A549 (cell line): ENCODE data around the gene IL18BP. TPM values are rescaled to one million over a fixed set of nuclear protein-coding genes. Genes with fewer than 3 reads are reported as not detected.

Source experiments
- ATAC-seq, 2 experiments: fragments of 200-7000 bp in 1 of 2; fragments of >200 bp in 1 of 2; cut with Nextera tagmentation in 1 of 2; cut with Tn5 transposase in 1 of 2; 3 replicates each; pipeline versions ENCODE4 v1.8.0 to v1.9.1; 2018 to 2020; ENCODE audit warnings: mild to moderate bottlenecking in 1 of 2, moderate library complexity in 1 of 2
- CTCF ChIA-PET: fragments of 300-600 bp; sonication (Branson Sonifier 250); formaldehyde crosslinking; extraction: SDS; loops from one replicate; lab custom pipeline; 2021; ENCODE audit warnings: antibody characterized with exemption, inconsistent platforms; lab: Yijun Ruan, JAX
- POLR2A ChIA-PET: fragments of 350-600 bp; formaldehyde crosslinking; extraction: SDS; loops from one replicate; lab custom pipeline; 2021; ENCODE audit warnings: antibody characterized with exemption, inconsistent platforms; lab: Yijun Ruan, JAX
- DNase-seq, 2 experiments: peaks; one replicate each; pipeline versions ENCODE4 v3.0.0 to v3.0.0-alpha.2; 2011 to 2016; ENCODE audit warnings: low read depth in 1 of 2, low spot score in 1 of 2
- FAIRE-seq: peaks from 2 replicates; lab custom pipeline; 2011; peaks lifted over from hg19 to GRCh38; lab: Jason Lieb, UNC
- H3K27ac ChIP-seq, 2 experiments: fragments of >200 bp; sonication (Bioruptor Twin); formaldehyde crosslinking; 3 replicates each; pipeline ENCODE4 v1.5.1; 2016 to 2017
- H3K4me1 ChIP-seq: fragments of >200 bp; sonication (Bioruptor Twin); formaldehyde crosslinking; 3 replicates; pipeline ENCODE4 v1.6.1; 2016
- H3K4me2 ChIP-seq: fragments of >200 bp; sonication (Bioruptor Twin); formaldehyde crosslinking; 3 replicates; pipeline ENCODE4 v1.6.1; 2016
- H3K4me3 ChIP-seq: fragments of >200 bp; sonication (Bioruptor Twin); formaldehyde crosslinking; 3 replicates; pipeline ENCODE4 v1.5.1; 2016
- H3K9me3 ChIP-seq: fragments of >200 bp; sonication (Bioruptor Twin); formaldehyde crosslinking; 3 replicates; pipeline ENCODE4 v1.6.1; 2016
- CBX2 ChIP-seq: fragments of 200-600 bp; sonication (generic); IDR thresholded peaks from 2 replicates; pipeline ENCODE4 v1.6.1; 2016; ENCODE audit warnings: low read depth, mild to moderate bottlenecking, borderline replicate concordance
- FOSL2 ChIP-seq, 2 experiments: fragments of 450-650 bp in 1 of 2; fragments of >200 bp in 1 of 2; sonication (Bioruptor Twin) in 1 of 2; formaldehyde crosslinking; IDR thresholded peaks; 2 replicates each; pipeline versions ENCODE4 v1.5.0 to v1.6.1; 2016 to 2020; ENCODE audit warnings: mild to moderate bottlenecking in 1 of 2, moderate library complexity in 1 of 2
- HOXA7 ChIP-seq: fragments of 250-450 bp; sonication (Bioruptor Pico); IDR thresholded peaks from 2 replicates; pipeline ENCODE4 v1.5.0; 2020; ENCODE audit warnings: mild to moderate bottlenecking, moderate library complexity
- JUNB ChIP-seq: fragments of >200 bp; sonication (Bioruptor Twin); formaldehyde crosslinking; IDR thresholded peaks from 2 replicates; pipeline ENCODE4 v1.6.1; 2016
- KDM1A ChIP-seq: fragments of 200-600 bp; sonication (generic); IDR thresholded peaks from 2 replicates; pipeline ENCODE4 v1.6.1; 2016; ENCODE audit warnings: low read depth, mild to moderate bottlenecking
- MYC ChIP-seq: IDR thresholded peaks from 2 replicates; pipeline ENCODE4 v1.6.1; 2012; ENCODE audit warnings: mild to moderate bottlenecking, inconsistent platforms, low read length, improper control_type of control experiment, borderline replicate concordance
- PHF8 ChIP-seq: fragments of 200-600 bp; sonication (generic); IDR thresholded peaks from 2 replicates; pipeline ENCODE4 v1.6.1; 2016; ENCODE audit warnings: low read depth, mild to moderate bottlenecking, antibody characterized with exemption, moderate library complexity, borderline replicate concordance
- POLR2AphosphoS2 ChIP-seq: conservative IDR thresholded peaks from 2 replicates; pipeline ENCODE4 v1.6.1; 2012; ENCODE audit warnings: low read length, improper control_type of control experiment, inconsistent platforms
- SMC3 ChIP-seq: fragments of >200 bp; sonication (Bioruptor Twin); formaldehyde crosslinking; IDR thresholded peaks from 3 replicates; pipeline ENCODE4 v1.6.1; 2018; ENCODE audit warnings: inconsistent platforms
- SREBF2 ChIP-seq: fragments of 450-650 bp; IDR thresholded peaks from 2 replicates; pipeline ENCODE4 v1.6.1; 2014; ENCODE audit warnings: mild to moderate bottlenecking, moderate library complexity
- TFCP2L1 ChIP-seq: fragments of 250-450 bp; sonication (Bioruptor Pico); IDR thresholded peaks from 2 replicates; pipeline ENCODE4 v1.5.0; 2021; ENCODE audit warnings: mild to moderate bottlenecking
- WGBS: methylation state at CpG from one replicate; pipeline ENCODE4 v1.1.6; 2017; ENCODE audit errors: missing lambda C conversion rate; 5-methylcytosine and 5-hydroxymethylcytosine counted together
- polyA plus RNA-seq, 4 experiments: library from polyadenylated mRNA; depleted of rRNA in 3 of 4; stranded (reverse); fragments of >200 nt; fragmentation: RNase III in 1 of 4; extraction: RNeasy Plus Mini Kit Qiagen cat#74134 plus additional on column Dnase treatment in 1 of 4; gene quantifications; 2 replicates in 3 of 4; 3 replicates in 1 of 4; pipeline ENCODE4 v1.2.3, GENCODE V29; 2011 to 2017
- TF ChIP-seq, protein P1 (sequence below): IDR thresholded peaks from 2 replicates; pipeline ENCODE4 v1.6.1; 2012; ENCODE audit warnings: low read depth, borderline replicate concordance
- TF ChIP-seq, protein P2 (sequence below): fragments of >200 bp; sonication (Bioruptor Twin); formaldehyde crosslinking; IDR thresholded peaks from 2 replicates; pipeline ENCODE4 v1.6.1; 2016
- TF ChIP-seq, protein P3 (sequence below): fragments of 250-450 bp; sonication (Bioruptor Pico); IDR thresholded peaks from 2 replicates; pipeline ENCODE4 v1.5.0; 2020; ENCODE audit warnings: low read depth, mild to moderate bottlenecking, moderate library complexity
- TF ChIP-seq, protein P4 (sequence below): fragments of >200 bp; sonication (Bioruptor Twin); formaldehyde crosslinking; IDR thresholded peaks from 3 replicates; pipeline ENCODE4 v1.5.1; 2016

IL18BP gene
- polyA plus RNA-seq, 2 of the 4 experiments (the other 2 are of a cell fraction) = 6.0 to 7.6 TPM

GRCh38 chr11:71994786-71995185 is 3.9 kb upstream of the IL18BP start:
- no peak overlapping the region for H3K4me3 ChIP-seq
- 80% methylated on average over 3 of the region's 3 CpGs for WGBS
- TF ChIP-seq, protein P1, sequence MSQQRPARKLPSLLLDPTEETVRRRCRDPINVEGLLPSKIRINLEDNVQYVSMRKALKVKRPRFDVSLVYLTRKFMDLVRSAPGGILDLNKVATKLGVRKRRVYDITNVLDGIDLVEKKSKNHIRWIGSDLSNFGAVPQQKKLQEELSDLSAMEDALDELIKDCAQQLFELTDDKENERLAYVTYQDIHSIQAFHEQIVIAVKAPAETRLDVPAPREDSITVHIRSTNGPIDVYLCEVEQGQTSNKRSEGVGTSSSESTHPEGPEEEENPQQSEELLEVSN = no peak
- no peak for TF ChIP-seq JUNB
- TF ChIP-seq, all 56 proteins: peak for 0
- ATAC-seq = no peak; a peak in 1 of 6 replicates
- no peaks in the 10 kb centered on the region for H3K9me3 ChIP-seq
- 0 out of 3 replicates have a peak, but pooled peaks cover 11% of the 10 kb centered on the region for H3K4me1 ChIP-seq
- no peak for FAIRE-seq
- DNase-seq = no peak
- H3K27ac ChIP-seq = no peak overlapping the region
- ChIA-PET CTCF (interaction anchor here (1.1 to 6.7 kb wide), 6 partner anchors 13 to 96 kb away, joined by 3 to 37 read pairs (median 6); no protein-coding TSS in a partner anchor), POLR2A (no interaction called here)
- H3K4me2 ChIP-seq = no peak overlapping the region

- CTCF ChIA-PET = interaction anchor here (1.0 to 6.7 kb wide), 7 partner anchors 10 to 95 kb away, joined by 3 to 37 read pairs (median 7); no protein-coding TSS in a partner anchor
- TF ChIP-seq POLR2AphosphoS2 = no peak
- TF ChIP-seq, protein P2, sequence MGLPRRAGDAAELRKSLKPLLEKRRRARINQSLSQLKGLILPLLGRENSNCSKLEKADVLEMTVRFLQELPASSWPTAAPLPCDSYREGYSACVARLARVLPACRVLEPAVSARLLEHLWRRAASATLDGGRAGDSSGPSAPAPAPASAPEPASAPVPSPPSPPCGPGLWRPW = no peak
- no peak for TF ChIP-seq HOXA7 (CRISPR knock-in tag)
- no peak for TF ChIP-seq TFCP2L1 (CRISPR knock-in tag)
- no peak for TF ChIP-seq SREBF2
- no peak for TF ChIP-seq PHF8
- TF ChIP-seq, protein P3, sequence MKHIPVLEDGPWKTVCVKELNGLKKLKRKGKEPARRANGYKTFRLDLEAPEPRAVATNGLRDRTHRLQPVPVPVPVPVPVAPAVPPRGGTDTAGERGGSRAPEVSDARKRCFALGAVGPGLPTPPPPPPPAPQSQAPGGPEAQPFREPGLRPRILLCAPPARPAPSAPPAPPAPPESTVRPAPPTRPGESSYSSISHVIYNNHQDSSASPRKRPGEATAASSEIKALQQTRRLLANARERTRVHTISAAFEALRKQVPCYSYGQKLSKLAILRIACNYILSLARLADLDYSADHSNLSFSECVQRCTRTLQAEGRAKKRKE (CRISPR knock-in tag) = no peak
- no peak for TF ChIP-seq SMC3
- TF ChIP-seq, protein P4, sequence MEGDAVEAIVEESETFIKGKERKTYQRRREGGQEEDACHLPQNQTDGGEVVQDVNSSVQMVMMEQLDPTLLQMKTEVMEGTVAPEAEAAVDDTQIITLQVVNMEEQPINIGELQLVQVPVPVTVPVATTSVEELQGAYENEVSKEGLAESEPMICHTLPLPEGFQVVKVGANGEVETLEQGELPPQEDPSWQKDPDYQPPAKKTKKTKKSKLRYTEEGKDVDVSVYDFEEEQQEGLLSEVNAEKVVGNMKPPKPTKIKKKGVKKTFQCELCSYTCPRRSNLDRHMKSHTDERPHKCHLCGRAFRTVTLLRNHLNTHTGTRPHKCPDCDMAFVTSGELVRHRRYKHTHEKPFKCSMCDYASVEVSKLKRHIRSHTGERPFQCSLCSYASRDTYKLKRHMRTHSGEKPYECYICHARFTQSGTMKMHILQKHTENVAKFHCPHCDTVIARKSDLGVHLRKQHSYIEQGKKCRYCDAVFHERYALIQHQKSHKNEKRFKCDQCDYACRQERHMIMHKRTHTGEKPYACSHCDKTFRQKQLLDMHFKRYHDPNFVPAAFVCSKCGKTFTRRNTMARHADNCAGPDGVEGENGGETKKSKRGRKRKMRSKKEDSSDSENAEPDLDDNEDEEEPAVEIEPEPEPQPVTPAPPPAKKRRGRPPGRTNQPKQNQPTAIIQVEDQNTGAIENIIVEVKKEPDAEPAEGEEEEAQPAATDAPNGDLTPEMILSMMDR = no peak
- TF ChIP-seq KDM1A = no peak
- no peak for TF ChIP-seq MYC
- 92% methylated on average over 3 of the region's 3 CpGs for WGBS
Measured at GRCh38 chr11:71995726-71996291, 2.9 kb upstream of the IL18BP start.

DNA sequence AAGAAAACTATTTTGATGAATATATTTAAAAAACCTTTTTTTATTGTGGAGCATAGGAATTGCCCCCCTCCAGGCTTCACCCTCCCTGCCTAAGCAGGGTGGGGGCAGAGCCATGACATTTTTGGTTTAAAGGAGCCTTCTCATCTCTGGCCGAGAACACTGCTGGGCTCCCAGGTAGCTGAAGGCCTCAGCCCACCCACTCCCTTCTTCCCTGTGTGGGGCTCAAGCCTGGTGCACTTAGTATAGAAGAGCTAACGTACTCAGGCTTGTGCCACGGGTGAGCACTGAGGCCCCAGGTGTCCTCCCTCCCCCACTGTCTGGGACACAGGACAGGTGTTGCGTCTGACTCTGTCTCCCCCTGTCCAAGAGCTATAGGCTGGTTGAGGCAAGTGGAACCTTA is 2.2 kb upstream of the IL18BP start:
- Histone ChIP-seq H3K4me3 (no peak overlapping the region), H3K4me1 (0 out of 3 replicates have a peak, but pooled peaks cover 11% of the 10 kb centered on the region), H3K4me2 (no peak overlapping the region), H3K9me3 (no peaks in the 10 kb centered on the region), H3K27ac (no peak overlapping the region)
- POLR2A ChIA-PET = no interaction called here
- DNase-seq (no peak), FAIRE-seq (no peak), ATAC-seq (no peak)
- CTCF ChIA-PET = interaction anchor here (1.0 to 6.7 kb wide), 6 partner anchors 9 to 95 kb away, joined by 3 to 37 read pairs (median 8); no protein-coding TSS in a partner anchor
- WGBS = 97% methylated on average over 4 of the region's 4 CpGs
- TF ChIP-seq FOSL2 (IDR thresholded peaks at IDR 0.05) = no peak
- TF ChIP-seq FOSL2 (CRISPR knock-in tag; IDR thresholded peaks at IDR 0.05) = no peak
- no peak for TF ChIP-seq POLR2AphosphoS2
- TF ChIP-seq CBX2 = no peak
- TF ChIP-seq, all 56 proteins: peak for 0

More at GRCh38 chr11:71995726-71996291, 2.9 kb upstream of the IL18BP start:
- Histone ChIP-seq H3K4me3 (no peak overlapping the region), H3K9me3 (no peaks in the 10 kb centered on the region), H3K4me1 (0 out of 3 replicates have a peak, but pooled peaks cover 11% of the 10 kb centered on the region), H3K4me2 (no peak overlapping the region), H3K27ac (no peak overlapping the region)
- ATAC-seq (no peak), FAIRE-seq (no peak), DNase-seq (no peak)
- POLR2A ChIA-PET = no interaction called here
